GM19455 (cell line): ENCODE measurements around the gene THOC6.

Source experiments
- ATAC-seq: cut with Tn5 transposase; IDR thresholded peaks from one replicate; pipeline ENCODE4 v1.9.1; 2021; ENCODE audit not compliant: unreplicated experiment

THOC6 gene

GRCh38 chr16:2991566-2992261 is 32.1 kb upstream of the THOC6 start:
- ATAC-seq: no peak

DNA sequence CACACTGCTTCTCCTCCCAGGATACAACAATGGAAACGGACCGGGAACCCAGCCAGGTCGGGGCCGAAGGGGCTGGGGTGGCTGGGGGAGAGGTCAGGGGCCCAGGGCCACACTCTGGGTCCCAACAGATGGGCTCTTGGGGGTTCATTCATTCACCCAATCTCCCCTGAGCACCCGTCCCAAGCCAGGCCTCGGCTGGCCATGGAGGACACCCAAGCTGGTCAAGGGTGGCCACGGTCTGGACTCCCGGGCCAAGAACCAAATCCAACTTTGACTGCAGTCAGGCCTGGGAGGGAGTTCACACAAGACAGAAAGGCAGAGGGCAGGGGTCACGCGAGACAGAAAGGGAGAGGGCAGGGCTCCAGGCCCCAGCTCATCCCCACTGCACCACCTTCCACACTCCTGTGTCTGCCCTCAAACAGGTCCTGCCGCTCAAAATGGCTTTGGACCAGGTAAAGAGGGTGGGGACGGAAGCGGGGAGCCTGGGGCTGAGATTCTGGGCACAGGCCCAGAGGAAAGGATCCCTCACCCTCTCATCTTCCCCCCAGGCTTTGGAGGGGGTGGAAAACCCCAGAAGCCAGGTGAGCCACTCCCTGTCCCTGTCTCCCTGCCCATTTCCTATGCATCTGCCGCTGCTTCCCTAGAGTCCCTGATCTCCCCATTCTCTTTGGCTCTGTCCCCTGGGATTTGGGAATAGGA is 31.3 kb upstream of the THOC6 start:
- no peak for ATAC-seq

DNA sequence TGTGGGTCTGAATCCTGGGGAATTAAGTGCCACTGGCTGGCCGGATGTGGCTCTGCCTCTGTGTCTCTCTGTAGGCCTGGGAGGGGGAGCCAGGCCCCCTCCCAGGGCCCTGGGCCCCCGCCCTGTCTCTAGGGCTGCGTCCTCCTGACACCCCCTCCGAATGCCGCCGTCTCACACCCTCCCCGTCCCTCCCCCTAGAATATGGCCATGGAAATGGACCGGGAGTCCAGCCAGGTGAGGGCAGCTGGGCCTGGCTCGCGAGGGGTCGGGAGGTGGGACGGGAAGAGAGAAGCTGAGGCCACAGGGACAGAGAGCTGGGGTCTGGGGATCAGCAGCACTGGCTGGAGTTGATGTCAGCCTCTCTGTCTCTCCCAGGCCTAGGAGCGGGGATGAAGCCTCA is 27.5 kb upstream of the THOC6 start:
- no peak for ATAC-seq

DNA sequence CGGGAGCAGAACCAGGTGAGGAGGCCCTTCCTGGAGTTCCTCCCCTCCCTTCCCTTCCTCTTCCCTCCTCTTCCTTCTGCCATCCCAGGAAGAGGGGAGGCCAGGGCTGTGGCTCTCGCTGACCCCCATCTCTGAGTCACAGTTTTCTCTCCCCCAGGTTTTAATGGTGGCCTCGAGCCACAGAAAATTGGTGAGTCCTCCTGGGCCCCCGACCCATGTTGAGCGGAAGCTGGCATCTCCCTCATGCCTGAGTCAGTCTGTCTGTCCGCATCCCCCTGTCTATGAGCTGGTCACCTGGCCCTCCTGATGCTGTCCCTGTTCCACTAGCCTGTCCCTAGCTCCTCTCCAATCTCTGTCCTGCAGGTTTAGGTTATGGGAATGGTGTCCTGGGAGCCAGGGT is 23.9 kb upstream of the THOC6 start:
- no peak for ATAC-seq

- no peak for ATAC-seq
Measured at GRCh38 chr16:3000540-3000939, 23.3 kb upstream of the THOC6 start.

DNA sequence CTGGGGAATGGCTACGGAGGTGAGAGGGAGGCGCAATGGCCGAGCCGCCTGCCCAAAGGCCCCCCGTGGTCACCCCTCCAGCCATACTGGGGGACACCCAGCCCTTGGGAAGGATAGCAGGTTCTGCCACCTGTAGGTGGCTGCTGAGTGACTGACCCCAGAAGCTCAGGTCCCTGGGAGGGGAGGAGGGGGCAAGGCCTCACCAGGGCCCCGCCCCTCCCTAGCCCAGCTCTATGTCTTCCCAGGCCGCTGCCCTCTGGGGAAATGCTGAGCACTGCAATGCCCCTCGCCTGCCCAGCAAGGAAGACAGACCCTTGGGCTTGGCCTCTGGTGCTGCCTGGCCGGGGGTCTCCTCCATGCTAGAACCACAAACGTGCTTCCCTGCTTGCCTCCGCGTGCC is 22.5 kb upstream of the THOC6 start:
- ATAC-seq: no peak

DNA sequence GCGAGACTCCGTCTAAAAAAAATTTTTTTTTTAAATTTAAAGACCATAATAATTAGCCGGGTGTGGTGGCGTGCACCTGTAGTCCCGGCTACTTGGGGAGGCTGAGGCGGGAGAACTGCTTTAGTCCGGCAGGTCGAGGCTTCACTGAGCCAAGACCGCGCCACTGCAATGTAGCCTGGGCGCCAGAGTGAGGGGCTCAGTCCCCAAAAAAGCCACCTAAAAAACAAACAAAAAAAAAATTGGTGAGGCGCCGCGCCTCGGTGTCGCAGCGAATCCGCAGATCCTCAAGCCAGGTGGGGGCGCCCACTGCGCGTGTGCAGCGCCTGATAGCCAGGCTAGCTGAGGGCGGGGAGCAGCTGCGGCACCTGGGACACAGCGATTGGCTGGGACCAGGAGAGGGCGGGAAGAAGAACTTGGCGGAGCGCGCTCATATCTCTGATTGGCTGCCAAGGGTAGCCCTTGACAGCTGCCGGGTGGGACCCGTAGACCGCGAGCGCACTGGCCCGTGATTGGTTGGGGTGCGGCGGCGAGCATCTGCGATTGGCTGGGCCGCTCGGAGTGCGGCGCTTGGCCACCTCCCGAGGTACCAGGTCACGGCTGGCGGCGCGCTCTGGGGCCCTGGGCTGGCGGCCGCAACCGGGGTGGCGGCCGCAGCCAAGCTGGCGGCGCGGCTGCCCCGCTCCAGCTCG is 20.1 kb upstream of the THOC6 start:
- peak; percentile 93 for ATAC-seq

GRCh38 chr16:3004319-3004718 is 19.5 kb upstream of the THOC6 start:
- ATAC-seq: no peak

- no peak for ATAC-seq
Measured at GRCh38 chr16:3004781-3005284, 19.0 kb upstream of the THOC6 start.

DNA sequence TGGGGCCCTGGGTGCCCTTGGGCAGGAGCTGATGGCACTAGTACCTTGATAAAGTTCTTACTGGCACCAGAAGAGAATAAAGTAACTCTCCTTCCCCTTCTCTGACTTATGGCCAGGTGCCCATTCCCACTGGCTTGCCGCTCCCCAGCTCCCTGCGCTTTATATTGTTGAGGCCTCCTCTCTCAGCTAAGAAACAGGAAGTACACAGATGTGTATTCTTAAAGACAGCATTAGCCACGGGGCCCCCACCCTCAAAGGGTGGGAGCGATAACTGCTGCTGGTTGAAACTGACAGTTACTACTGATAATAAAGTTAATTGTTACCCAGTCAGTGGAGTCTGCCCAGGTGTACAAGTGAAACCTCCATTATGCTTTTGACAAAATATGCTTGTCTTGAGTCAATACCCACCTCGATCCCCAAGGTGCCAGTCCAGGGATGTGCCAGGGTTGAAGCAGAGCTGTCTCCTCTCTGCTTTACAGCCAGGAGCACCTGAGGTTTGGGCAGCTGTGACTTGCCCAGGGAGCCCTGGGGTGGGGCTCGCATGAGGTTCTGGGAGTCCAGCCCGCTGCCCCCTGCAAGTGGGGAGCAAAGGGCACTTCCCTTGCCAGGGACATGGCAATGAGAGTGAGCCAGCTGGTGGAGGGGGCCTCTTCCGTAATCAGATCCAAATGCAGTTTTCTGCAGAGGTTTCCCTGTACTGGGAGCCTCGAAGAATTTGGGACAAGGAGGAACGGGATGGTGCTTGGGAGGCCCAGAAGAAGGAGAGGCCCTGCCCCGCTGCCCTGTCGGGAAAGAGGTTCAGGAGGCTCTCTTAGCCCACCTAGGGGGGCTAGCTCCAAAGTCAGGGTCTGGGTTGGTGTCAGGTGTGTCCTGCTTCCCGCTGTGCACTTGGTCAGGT is 16.5 kb upstream of the THOC6 start:
- ATAC-seq: no peak

DNA sequence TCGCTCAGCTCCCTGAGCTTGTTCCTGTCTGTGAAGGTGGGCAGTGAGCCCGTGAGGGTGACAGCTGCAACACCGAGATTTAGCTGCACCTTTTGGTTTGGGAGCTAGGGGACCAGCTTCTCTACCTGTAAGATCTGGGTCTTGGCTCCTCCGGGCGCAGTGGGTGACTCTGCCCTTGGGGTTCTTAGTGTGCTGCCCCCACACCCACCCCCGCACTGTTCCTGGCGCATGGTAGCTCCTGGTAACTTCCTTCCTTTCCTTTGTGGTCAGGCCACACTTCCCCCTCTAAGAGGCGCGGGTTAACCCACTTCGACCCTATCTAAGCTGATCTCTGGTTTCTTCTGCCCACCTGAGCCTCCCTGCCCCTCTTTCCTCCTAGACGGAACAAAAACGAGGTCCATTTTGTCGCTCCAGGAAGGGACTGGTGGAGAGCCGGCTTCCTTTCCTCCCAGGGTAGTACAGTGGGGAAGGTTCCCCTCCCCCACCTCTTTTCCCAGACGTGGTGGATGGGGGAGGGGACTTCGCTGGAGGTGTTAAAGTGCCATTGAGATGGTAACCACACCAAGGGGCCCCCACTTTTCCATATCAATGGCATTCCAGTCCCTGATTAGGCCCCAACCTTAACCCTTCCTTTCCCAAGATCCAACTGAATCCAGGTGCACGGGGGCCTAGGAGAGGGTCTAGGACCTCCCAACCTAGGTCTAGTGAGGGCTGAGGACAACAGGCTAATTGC is 15.7 kb upstream of the THOC6 start:
- ATAC-seq: no peak

DNA sequence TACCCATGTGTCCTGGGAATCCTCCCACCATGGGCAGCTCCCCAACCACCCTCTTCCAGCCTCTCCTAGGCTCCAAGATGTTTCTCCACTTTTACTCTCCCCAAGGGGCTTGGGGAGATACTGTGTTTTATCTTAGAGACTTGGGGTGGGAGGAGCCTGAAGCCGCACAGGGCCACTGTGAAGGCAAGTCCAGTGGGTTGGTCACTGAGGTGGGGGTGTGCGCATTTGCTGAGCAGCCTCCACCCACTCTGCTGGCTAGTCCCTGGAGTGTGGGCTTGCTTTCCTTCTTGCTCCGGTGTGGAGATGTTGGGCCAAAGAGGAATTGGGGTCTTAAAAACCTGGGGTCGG is 15.2 kb upstream of the THOC6 start:
- no peak for ATAC-seq

- ATAC-seq: no peak
Measured at GRCh38 chr16:3009568-3010390, 14.1 kb upstream of the THOC6 start.

DNA sequence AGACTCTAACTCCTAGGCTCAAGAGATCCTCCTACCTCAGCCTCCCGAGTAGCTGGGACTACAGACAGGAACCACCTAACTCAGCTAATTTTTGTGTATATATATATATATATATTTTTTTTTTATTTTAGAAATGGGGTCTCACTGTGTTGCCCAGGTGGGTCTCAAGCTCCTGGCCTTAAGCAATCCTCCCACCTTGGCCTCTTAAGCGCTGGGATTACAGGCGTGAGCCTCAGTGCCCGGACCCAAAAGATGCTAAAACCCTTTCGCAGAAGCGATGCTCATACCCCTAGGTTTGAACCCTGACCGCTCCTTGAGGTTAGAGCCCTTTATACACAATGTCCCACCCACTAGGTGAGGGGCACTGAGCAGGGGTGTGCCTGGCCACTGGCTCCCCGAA is 13.3 kb upstream of the THOC6 start:
- no peak for ATAC-seq

- ATAC-seq: no peak
Measured at GRCh38 chr16:3012246-3012645, 11.6 kb upstream of the THOC6 start.

GRCh38 chr16:3012828-3013420 is 10.9 kb upstream of the THOC6 start, which contains the start of gene CLDN9:
Gene CLDN9 (plus strand): TSS chr16:3012923. CDS start chr16:3013363, 440 bp downstream.
- no peak for ATAC-seq

GRCh38 chr16:3013491-3013951 is 10.3 kb upstream of the THOC6 start:
- no peak for ATAC-seq

- no peak for ATAC-seq
Measured at GRCh38 chr16:3013998-3014690, 9.7 kb upstream of the THOC6 start.
